Neural cell (in vitro differentiated cells): ENCODE measurements around the gene HOXB5. TPM values are rescaled to one million over a fixed set of nuclear protein-coding genes. Genes with fewer than 3 reads are reported as not detected.

ENCODE experiments used
- H2AFZ ChIP-seq: fragments of 200-600, 300-800 bp; sonication (generic), shearing (Covaris generic); 2 replicates; pipeline ENCODE4 v1.6.0; 2014; ENCODE audit warnings: low read depth, mild to moderate bottlenecking, antibody characterized with exemption, low read length, moderate library complexity
- H3F3A ChIP-seq: fragments of 200-600 bp; shearing (Covaris generic); 2 replicates; pipeline ENCODE4 v1.6.1; 2016; ENCODE audit warnings: mild to moderate bottlenecking, moderate library complexity, mixed read lengths, antibody characterized with exemption, low read length; ENCODE audit not compliant: insufficient read depth, poor library complexity, severe bottlenecking
- H3K27ac ChIP-seq: fragments of 200-600, 300-800 bp; sonication (generic), shearing (Covaris generic); 2 replicates; pipeline ENCODE4 v1.5.1; 2014; ENCODE audit warnings: mild to moderate bottlenecking, low read length, moderate library complexity
- H3K27me3 ChIP-seq: fragments of 300-800, 200-600 bp; sonication (generic), shearing (Covaris generic); 2 replicates; pipeline ENCODE4 v1.6.0; 2014; ENCODE audit warnings: mild to moderate bottlenecking, low read depth, low read length, moderate library complexity; ENCODE audit not compliant: insufficient read depth
- H3K36me3 ChIP-seq: fragments of 300-800, 200-600 bp; sonication (generic), shearing (Covaris generic); 2 replicates; pipeline ENCODE4 v1.5.1; 2014; ENCODE audit warnings: mild to moderate bottlenecking, antibody characterized with exemption, low read length, moderate library complexity; ENCODE audit not compliant: insufficient read depth
- H3K4me2 ChIP-seq: fragments of 300-800, 200-600 bp; sonication (generic), shearing (Covaris generic); 2 replicates; pipeline ENCODE4 v1.6.0; 2014; ENCODE audit warnings: mild to moderate bottlenecking, low read length
- H3K4me3 ChIP-seq: fragments of 300-800, 200-600 bp; sonication (generic), shearing (Covaris generic); 2 replicates; pipeline ENCODE4 v1.5.1; 2014; ENCODE audit warnings: mild to moderate bottlenecking, low read length, moderate library complexity
- H3K79me2 ChIP-seq: fragments of 200-600 bp; shearing (Covaris generic); replicated peaks from 2 replicates; pipeline ENCODE4 v1.6.0; 2014; ENCODE audit warnings: mild to moderate bottlenecking, low read length, moderate library complexity; ENCODE audit not compliant: insufficient read depth
- H3K9ac ChIP-seq: fragments of 300-800, 200-600 bp; sonication (generic), shearing (Covaris generic); 2 replicates; pipeline ENCODE4 v1.6.1; 2016; ENCODE audit warnings: mild to moderate bottlenecking, low read length, mixed read lengths
- H3K9me2 ChIP-seq: fragments of 200-600 bp; shearing (Covaris generic); 2 replicates; pipeline ENCODE4 v1.6.1; 2016; ENCODE audit warnings: mild to moderate bottlenecking, low read length, mixed read lengths; ENCODE audit not compliant: insufficient read depth
- H3K9me3 ChIP-seq: fragments of 200-600, 300-800 bp; sonication (generic), shearing (Covaris generic); 2 replicates; pipeline ENCODE4 v1.6.1; 2016; ENCODE audit warnings: mild to moderate bottlenecking, mixed run types, low read length, moderate library complexity, mixed read lengths
- H4K20me1 ChIP-seq: fragments of 200-600 bp; shearing (Covaris generic); 2 replicates; pipeline ENCODE4 v1.6.1; 2016; ENCODE audit warnings: mild to moderate bottlenecking, mixed run types; ENCODE audit not compliant: insufficient read depth
- EP300 ChIP-seq: fragments of 450-650 bp; conservative IDR thresholded peaks from 2 replicates; pipeline ENCODE4 v1.6.1; 2014; ENCODE audit warnings: antibody characterized with exemption, mild to moderate bottlenecking, moderate library complexity; ENCODE audit not compliant: poor library complexity, severe bottlenecking
- EZH2 ChIP-seq: fragments of 200-600, 300-800 bp; shearing (Covaris generic), sonication (generic); IDR thresholded peaks from 2 replicates; pipeline ENCODE4 v1.6.1; 2014; ENCODE audit warnings: antibody characterized with exemption, low read length, borderline replicate concordance, mild to moderate bottlenecking; ENCODE audit not compliant: insufficient read depth, poor library complexity, severe bottlenecking
- MXI1 ChIP-seq: fragments of 450-650 bp; conservative IDR thresholded peaks from 2 replicates; pipeline ENCODE4 v1.6.1; 2014; ENCODE audit warnings: antibody characterized with exemption, mild to moderate bottlenecking; ENCODE audit not compliant: poor library complexity, severe bottlenecking
- POLR2AphosphoS5 ChIP-seq: IDR thresholded peaks from 2 replicates; pipeline ENCODE4 v1.6.1; 2012
- RAD21 ChIP-seq: fragments of 450-650 bp; conservative IDR thresholded peaks from 2 replicates; pipeline ENCODE4 v1.6.1; 2014; ENCODE audit warnings: antibody characterized with exemption, mild to moderate bottlenecking, moderate library complexity
- SMC3 ChIP-seq: fragments of 450-650 bp; conservative IDR thresholded peaks from 2 replicates; pipeline ENCODE4 v1.6.1; 2014; ENCODE audit warnings: antibody characterized with exemption, mild to moderate bottlenecking, moderate library complexity; ENCODE audit not compliant: poor library complexity
- TAF1 ChIP-seq: IDR thresholded peaks from 2 replicates; pipeline ENCODE4 v1.6.1; 2012; ENCODE audit warnings: low read depth
- polyA plus RNA-seq: library from polyadenylated mRNA; depleted of rRNA; stranded (reverse); fragments of >200 nt; gene quantifications from 2 replicates; pipeline ENCODE4 v1.2.3, GENCODE V29; 2014
- TF ChIP-seq, protein P1 (sequence below): fragments of 450-650 bp; IDR thresholded peaks from 2 replicates; pipeline ENCODE4 v1.5.1; 2014; ENCODE audit warnings: antibody characterized with exemption, mild to moderate bottlenecking, moderate library complexity; ENCODE audit not compliant: poor library complexity, severe bottlenecking
- TF ChIP-seq, protein P2 (sequence below): IDR thresholded peaks from 2 replicates; pipeline ENCODE4 v1.6.1; 2012; ENCODE audit warnings: borderline replicate concordance

The HOXB5 gene
- polyA plus RNA-seq, 1 donor from 2014 or later, result not detected

DNA sequence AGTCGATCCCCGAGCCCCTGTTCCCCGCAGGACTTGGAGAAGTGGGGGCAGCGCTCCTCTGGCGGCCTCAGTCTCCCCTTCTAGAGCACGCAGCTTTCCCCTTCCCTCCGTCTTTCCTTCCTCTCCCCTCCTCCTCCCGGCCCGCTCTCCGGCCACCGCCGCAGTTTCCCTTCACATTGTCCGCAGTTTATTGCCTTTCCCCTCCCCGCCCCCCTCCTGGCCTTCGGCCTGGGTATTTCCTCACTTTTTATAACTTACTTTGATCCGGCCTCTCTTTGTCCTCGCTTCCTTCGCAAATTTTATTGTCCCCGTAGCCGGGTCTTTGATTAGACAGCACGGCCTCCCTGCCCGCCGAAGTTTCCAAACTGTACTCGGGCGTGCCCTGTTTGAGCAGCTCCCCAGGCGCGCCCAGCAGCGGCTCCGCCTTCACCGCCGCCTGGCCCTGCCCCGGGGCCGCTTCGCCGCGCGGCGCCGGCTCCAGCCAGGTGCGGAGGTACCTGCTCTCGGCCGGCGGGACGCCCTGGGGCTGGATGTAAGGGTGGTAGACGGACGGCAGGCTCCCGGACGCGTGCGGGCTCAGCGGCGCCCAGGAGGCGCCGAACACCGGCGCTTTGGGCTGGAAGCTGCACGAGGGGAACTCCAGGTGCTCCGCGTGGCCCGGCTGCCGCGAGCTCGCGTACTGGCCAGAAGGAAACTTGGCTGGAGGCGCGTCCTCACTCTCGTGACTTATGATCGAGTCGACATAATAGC is 32.1 kb upstream of the HOXB5 start:
- H3K79me2 ChIP-seq, result no peaks in the 10 kb centered on the region
- no peak overlapping the region for H3K4me3 ChIP-seq
- no peak for TF ChIP-seq RAD21
- TF ChIP-seq, protein P1, sequence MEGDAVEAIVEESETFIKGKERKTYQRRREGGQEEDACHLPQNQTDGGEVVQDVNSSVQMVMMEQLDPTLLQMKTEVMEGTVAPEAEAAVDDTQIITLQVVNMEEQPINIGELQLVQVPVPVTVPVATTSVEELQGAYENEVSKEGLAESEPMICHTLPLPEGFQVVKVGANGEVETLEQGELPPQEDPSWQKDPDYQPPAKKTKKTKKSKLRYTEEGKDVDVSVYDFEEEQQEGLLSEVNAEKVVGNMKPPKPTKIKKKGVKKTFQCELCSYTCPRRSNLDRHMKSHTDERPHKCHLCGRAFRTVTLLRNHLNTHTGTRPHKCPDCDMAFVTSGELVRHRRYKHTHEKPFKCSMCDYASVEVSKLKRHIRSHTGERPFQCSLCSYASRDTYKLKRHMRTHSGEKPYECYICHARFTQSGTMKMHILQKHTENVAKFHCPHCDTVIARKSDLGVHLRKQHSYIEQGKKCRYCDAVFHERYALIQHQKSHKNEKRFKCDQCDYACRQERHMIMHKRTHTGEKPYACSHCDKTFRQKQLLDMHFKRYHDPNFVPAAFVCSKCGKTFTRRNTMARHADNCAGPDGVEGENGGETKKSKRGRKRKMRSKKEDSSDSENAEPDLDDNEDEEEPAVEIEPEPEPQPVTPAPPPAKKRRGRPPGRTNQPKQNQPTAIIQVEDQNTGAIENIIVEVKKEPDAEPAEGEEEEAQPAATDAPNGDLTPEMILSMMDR, result no peak
- TF ChIP-seq EZH2, result peak; percentile 70
- H3K4me2 ChIP-seq, result no peak overlapping the region
- no peak overlapping the region for H3K9ac ChIP-seq
- H4K20me1 ChIP-seq, result no peaks in the 10 kb centered on the region
- peaks cover 100% of the 10 kb centered on the region for H3K27me3 ChIP-seq
- peaks cover 8% of the 10 kb centered on the region for H3K9me3 ChIP-seq
- H3K9me2 ChIP-seq, result no peaks in the 10 kb centered on the region
- no peak overlapping the region for H2AFZ ChIP-seq
- no peaks in the 10 kb centered on the region for H3F3A ChIP-seq
- H3K36me3 ChIP-seq, result no peaks in the 10 kb centered on the region
- H3K27ac ChIP-seq, result no peak overlapping the region

DNA sequence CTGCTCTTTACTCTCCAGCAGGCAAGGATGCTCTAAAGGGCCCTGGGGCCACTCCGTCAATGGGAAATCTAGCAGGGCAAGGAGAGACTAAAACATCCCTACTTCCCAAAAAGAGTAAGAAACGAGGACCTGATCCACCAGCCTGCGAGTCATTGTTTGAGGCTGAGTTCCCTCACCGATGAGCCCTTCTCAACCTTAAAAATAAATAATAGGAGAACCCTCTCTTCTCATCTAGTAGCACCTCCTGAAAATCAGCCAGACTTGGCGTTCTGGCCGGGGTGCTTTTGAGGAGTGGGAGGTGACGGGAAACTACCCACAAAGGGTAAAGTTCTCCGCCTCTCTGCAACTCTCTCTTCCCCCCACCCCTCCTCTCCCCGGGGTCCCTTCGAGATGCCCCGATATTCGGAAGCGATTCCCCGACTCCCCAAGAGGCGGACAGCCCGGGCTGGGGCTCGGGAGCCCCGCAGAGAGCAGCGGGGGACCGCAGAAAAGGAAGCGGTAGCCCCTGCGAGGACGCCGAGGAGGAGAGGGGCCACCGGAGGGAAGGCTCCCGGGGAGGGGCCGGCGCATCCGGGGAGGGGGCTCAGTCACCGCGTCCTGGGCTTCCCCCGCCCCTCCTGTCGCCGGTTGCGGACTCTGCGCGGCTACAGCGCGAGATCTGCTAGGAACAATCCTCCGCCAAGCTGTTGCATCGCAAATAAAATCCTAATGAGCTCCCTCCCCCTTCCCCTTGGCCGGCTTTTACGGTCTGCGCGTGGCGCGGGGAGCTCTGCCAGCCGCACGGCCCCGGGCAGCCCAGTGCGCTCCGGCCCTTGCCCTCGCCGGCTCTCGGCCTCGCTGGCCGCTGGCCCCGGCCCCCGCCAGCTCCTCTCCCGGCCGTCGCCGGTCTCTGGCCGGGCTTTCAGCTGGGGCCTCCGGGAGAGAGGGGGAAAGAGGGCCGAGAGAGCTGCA is 31.2 kb upstream of the HOXB5 start:
- Histone ChIP-seq H3K9me2 (no peaks in the 10 kb centered on the region), H3K4me3 (peak overlapping the region; percentile 39), H3K27me3 (peaks cover 100% of the 10 kb centered on the region), H3K36me3 (no peaks in the 10 kb centered on the region), H3K27ac (no peak overlapping the region), H3F3A (no peaks in the 10 kb centered on the region), H3K79me2 (no peaks in the 10 kb centered on the region), H2AFZ (no peak overlapping the region), H3K9me3 (peaks cover 8% of the 10 kb centered on the region), H3K4me2 (no peak overlapping the region), H4K20me1 (no peaks in the 10 kb centered on the region), H3K9ac (no peak overlapping the region)
- TF ChIP-seq EP300 (no peak), EZH2 (peak; percentile 68), RAD21 (no peak), SMC3 (no peak), MXI1 (no peak), TAF1 (no peak)

DNA sequence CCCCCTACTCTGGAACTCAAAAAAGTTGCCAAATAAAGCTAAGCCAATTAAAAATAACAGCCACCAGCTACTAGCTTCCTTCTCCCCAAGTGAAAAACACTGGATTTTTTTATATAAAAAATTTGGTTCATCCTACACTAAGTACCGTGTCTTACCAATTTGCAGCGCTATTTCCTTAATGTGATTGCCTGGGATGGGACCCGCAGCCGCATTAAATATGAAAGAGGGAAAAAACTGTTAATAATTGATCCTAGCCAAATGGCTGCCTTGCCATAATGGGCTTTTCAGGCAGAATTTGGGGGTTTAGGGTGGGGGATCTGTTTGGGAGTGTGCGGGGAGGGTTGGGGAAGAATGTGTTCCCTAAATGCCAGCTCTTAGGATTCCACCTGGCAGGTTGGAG is 30.5 kb upstream of the HOXB5 start:
- no peak overlapping the region for H3K27ac ChIP-seq
- H3F3A ChIP-seq, result no peaks in the 10 kb centered on the region
- H2AFZ ChIP-seq, result no peak overlapping the region
- no peaks in the 10 kb centered on the region for H3K9me2 ChIP-seq
- H3K9me3 ChIP-seq, result peaks cover 8% of the 10 kb centered on the region
- H4K20me1 ChIP-seq, result no peaks in the 10 kb centered on the region
- no peaks in the 10 kb centered on the region for H3K79me2 ChIP-seq
- TF ChIP-seq TAF1, result no peak
- TF ChIP-seq POLR2AphosphoS5, result no peak
- TF ChIP-seq, protein P2, sequence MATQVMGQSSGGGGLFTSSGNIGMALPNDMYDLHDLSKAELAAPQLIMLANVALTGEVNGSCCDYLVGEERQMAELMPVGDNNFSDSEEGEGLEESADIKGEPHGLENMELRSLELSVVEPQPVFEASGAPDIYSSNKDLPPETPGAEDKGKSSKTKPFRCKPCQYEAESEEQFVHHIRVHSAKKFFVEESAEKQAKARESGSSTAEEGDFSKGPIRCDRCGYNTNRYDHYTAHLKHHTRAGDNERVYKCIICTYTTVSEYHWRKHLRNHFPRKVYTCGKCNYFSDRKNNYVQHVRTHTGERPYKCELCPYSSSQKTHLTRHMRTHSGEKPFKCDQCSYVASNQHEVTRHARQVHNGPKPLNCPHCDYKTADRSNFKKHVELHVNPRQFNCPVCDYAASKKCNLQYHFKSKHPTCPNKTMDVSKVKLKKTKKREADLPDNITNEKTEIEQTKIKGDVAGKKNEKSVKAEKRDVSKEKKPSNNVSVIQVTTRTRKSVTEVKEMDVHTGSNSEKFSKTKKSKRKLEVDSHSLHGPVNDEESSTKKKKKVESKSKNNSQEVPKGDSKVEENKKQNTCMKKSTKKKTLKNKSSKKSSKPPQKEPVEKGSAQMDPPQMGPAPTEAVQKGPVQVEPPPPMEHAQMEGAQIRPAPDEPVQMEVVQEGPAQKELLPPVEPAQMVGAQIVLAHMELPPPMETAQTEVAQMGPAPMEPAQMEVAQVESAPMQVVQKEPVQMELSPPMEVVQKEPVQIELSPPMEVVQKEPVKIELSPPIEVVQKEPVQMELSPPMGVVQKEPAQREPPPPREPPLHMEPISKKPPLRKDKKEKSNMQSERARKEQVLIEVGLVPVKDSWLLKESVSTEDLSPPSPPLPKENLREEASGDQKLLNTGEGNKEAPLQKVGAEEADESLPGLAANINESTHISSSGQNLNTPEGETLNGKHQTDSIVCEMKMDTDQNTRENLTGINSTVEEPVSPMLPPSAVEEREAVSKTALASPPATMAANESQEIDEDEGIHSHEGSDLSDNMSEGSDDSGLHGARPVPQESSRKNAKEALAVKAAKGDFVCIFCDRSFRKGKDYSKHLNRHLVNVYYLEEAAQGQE, result no peak
- no peak for TF ChIP-seq SMC3
- TF ChIP-seq EP300, result no peak
- no peak for TF ChIP-seq EZH2
- TF ChIP-seq, protein P1, result no peak
- H3K4me3 ChIP-seq, result no peak overlapping the region
- H3K9ac ChIP-seq, result no peak overlapping the region
- no peak overlapping the region for H3K4me2 ChIP-seq
- H3K27me3 ChIP-seq, result peaks cover 100% of the 10 kb centered on the region
- H3K36me3 ChIP-seq, result no peaks in the 10 kb centered on the region
